ENCODE data around the gene XRN1. TPM values are rescaled to one million over a fixed set of nuclear protein-coding genes. Genes with fewer than 3 reads are reported as not detected.
A peak's percentile ranks its signal among the peaks of the same experiment; 100 is the strongest.

The XRN1 gene
- total RNA-seq, 2 donors from 2014 or later: 32.1 to 33.3 TPM

DNA sequence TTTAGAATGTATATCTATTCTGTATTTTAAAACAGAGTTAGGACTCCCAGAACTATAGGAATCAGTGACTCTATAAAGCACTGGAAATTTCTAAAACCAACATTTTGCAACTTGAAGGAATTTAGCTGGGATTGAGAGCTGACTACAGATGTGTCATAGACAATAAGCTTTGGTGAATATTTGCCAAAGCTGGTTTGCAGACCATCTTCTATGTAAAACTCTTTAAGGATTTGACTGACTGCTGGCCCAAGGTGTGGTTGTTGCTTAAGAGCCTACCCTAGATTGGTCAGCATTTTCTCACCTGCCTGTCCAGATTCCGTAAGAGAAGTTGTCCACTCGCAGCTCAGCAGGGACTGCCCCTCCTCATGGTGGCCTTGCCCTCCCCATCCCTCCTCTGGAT is 149.2 kb downstream of the XRN1 start:
- no peak overlapping the region for H3K27ac ChIP-seq
- intact Hi-C loops (cut with DNase I): no loop called here
- TF ChIP-seq POLR2A (IDR thresholded peaks at IDR 0.05) (no peak), POLR2AphosphoS5 (IDR thresholded peaks at IDR 0.05) (no peak)
- TF ChIP-seq, protein P1, sequence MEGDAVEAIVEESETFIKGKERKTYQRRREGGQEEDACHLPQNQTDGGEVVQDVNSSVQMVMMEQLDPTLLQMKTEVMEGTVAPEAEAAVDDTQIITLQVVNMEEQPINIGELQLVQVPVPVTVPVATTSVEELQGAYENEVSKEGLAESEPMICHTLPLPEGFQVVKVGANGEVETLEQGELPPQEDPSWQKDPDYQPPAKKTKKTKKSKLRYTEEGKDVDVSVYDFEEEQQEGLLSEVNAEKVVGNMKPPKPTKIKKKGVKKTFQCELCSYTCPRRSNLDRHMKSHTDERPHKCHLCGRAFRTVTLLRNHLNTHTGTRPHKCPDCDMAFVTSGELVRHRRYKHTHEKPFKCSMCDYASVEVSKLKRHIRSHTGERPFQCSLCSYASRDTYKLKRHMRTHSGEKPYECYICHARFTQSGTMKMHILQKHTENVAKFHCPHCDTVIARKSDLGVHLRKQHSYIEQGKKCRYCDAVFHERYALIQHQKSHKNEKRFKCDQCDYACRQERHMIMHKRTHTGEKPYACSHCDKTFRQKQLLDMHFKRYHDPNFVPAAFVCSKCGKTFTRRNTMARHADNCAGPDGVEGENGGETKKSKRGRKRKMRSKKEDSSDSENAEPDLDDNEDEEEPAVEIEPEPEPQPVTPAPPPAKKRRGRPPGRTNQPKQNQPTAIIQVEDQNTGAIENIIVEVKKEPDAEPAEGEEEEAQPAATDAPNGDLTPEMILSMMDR (IDR thresholded peaks at IDR 0.05): no peak
- WGBS: 82% methylated on average over 2 of the region's 2 CpGs
- H3K27me3 ChIP-seq (replicated peaks; ENCODE audit: insufficient read depth): no peaks in the 10 kb centered on the region
- no peaks in the 10 kb centered on the region for H3K9me3 ChIP-seq
- DNase-seq (ENCODE audit: low spot score): no peak
- no peaks in the 10 kb centered on the region for H3K4me1 ChIP-seq (replicated peaks)
- H3K4me3 ChIP-seq: no peak overlapping the region
- H3K36me3 ChIP-seq: no peaks in the 10 kb centered on the region

DNA sequence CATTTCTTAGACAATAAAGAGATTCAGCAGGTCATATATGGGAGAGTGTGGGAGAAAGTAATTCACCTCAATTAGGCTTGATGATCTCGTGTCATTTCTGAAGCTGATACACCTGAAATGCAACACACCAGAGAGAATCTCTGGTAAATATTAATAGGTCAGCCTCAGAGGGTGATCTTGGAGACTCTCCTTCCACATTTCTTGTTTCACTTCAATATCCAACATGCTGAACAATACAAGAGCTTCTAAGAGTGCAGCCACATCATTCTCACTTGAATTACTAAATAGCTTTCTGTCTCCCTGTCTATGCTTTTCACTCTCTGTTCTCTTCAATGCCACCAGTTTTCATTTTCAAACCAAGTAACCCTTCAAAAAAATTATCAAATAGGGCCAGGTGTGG is 151.3 kb downstream of the XRN1 start:
- TF ChIP-seq POLR2AphosphoS5 (IDR thresholded peaks at IDR 0.05): no peak
- TF ChIP-seq POLR2A (IDR thresholded peaks at IDR 0.05): no peak
- TF ChIP-seq, protein P1 (IDR thresholded peaks at IDR 0.05): no peak
- DNase-seq (ENCODE audit: low spot score): no peak
- WGBS: 81% methylated on average over 1 of the region's 1 CpG
- Histone ChIP-seq H3K9me3 (no peaks in the 10 kb centered on the region), H3K4me1 (replicated peaks) (no peaks in the 10 kb centered on the region), H3K27me3 (replicated peaks; ENCODE audit: insufficient read depth) (no peaks in the 10 kb centered on the region), H3K36me3 (no peaks in the 10 kb centered on the region), H3K27ac (no peak overlapping the region), H3K4me3 (no peak overlapping the region)
- intact Hi-C loops (cut with DNase I): no loop called here

DNA sequence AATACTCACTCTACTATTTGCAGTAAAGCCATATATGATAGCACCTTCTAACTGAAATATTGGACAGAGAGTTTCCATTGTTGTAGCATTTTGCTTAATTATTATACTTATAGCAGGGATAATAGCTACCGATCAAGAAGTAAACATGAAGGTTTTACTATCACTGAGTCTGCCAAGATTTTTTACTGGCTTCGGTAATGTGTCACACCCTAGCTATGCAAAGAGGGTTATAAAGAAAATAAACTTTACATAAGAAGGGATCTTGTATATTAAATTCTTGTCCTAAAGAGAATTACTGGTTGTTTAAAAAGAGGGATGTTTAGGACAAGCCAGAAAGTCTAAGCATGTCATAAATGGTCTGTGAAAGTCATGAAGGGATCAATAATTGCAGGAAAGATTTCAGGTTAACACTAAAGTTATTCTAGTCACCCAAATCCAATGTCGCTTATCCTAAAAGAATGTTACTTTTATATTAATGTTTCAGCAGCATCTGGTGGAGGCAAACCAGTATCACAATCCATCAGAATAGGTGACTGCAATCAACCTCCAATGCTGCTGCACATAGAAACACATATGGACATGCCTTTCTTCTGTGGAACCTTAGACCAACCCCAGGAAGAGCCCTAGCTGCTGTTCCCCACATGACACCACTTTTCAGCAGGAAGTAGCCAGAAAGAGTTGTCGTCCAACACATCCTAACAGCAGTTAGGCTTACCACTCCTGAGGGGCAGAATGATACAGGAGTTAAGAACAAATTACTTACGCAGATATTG is 159.8 kb downstream of the XRN1 start:
- Histone ChIP-seq H3K27ac (no peak overlapping the region), H3K9me3 (no peaks in the 10 kb centered on the region), H3K4me3 (no peak overlapping the region), H3K27me3 (replicated peaks; ENCODE audit: insufficient read depth) (no peaks in the 10 kb centered on the region), H3K36me3 (no peaks in the 10 kb centered on the region), H3K4me1 (replicated peaks) (no peaks in the 10 kb centered on the region)
- WGBS: 73% methylated on average over 5 of the region's 5 CpGs
- DNase-seq (ENCODE audit: low spot score): peak; percentile 10
- peak; percentile 38 for TF ChIP-seq POLR2AphosphoS5 (IDR thresholded peaks at IDR 0.05)
- TF ChIP-seq, protein P1 (IDR thresholded peaks at IDR 0.05): no peak
- TF ChIP-seq POLR2A (IDR thresholded peaks at IDR 0.05): no peak
- intact Hi-C loops (cut with DNase I): no loop called here

GRCh38 chr3:142285083-142285517 is 162.7 kb downstream of the XRN1 start:
- intact Hi-C loops (cut with DNase I): no loop called here
- Histone ChIP-seq H3K9me3 (no peaks in the 10 kb centered on the region), H3K27ac (no peak overlapping the region), H3K4me3 (no peak overlapping the region), H3K27me3 (replicated peaks; ENCODE audit: insufficient read depth) (no peaks in the 10 kb centered on the region), H3K4me1 (replicated peaks) (no peaks in the 10 kb centered on the region), H3K36me3 (no peaks in the 10 kb centered on the region)
- DNase-seq (ENCODE audit: low spot score): no peak
- TF ChIP-seq POLR2A (IDR thresholded peaks at IDR 0.05) (no peak), POLR2AphosphoS5 (IDR thresholded peaks at IDR 0.05) (no peak)
- TF ChIP-seq, protein P1 (IDR thresholded peaks at IDR 0.05): no peak
- WGBS: 46% methylated on average over 2 of the region's 2 CpGs

GRCh38 chr3:142282503-142282902 is 165.3 kb downstream of the XRN1 start:
- no peak overlapping the region for H3K4me3 ChIP-seq
- H3K27ac ChIP-seq: peak overlapping the region in 1 of 2 donors; percentile 25
- H3K9me3 ChIP-seq: no peaks in the 10 kb centered on the region
- intact Hi-C loops (cut with DNase I): loop anchor here (5.0 kb wide), 1 partner anchor 320 kb away; no protein-coding TSS in a partner anchor
- 84% methylated on average over 4 of the region's 4 CpGs for WGBS
- no peaks in the 10 kb centered on the region for H3K4me1 ChIP-seq (replicated peaks)
- no peaks in the 10 kb centered on the region for H3K27me3 ChIP-seq (replicated peaks; ENCODE audit: insufficient read depth)
- no peaks in the 10 kb centered on the region for H3K36me3 ChIP-seq
- no peak for TF ChIP-seq POLR2AphosphoS5 (IDR thresholded peaks at IDR 0.05)
- TF ChIP-seq POLR2A (IDR thresholded peaks at IDR 0.05): no peak
- TF ChIP-seq, protein P1 (IDR thresholded peaks at IDR 0.05): no peak
- no peak for DNase-seq (ENCODE audit: low spot score)

Data from prostate gland (tissue), 2 donors.